SH-SY5Y (cell line): Measurements from ENCODE around the gene XBP1.

Experiments used
- GATA2 ChIP-seq: IDR thresholded peaks from 2 replicates; pipeline ENCODE4 v1.6.1; 2011; ENCODE audit warnings: mild to moderate bottlenecking, low read depth, low read length
- GATA3 ChIP-seq: IDR thresholded peaks from 2 replicates; pipeline ENCODE4 v1.6.1; 2011; ENCODE audit warnings: low read depth, mild to moderate bottlenecking, low read length, moderate library complexity

Gene XBP1

DNA sequence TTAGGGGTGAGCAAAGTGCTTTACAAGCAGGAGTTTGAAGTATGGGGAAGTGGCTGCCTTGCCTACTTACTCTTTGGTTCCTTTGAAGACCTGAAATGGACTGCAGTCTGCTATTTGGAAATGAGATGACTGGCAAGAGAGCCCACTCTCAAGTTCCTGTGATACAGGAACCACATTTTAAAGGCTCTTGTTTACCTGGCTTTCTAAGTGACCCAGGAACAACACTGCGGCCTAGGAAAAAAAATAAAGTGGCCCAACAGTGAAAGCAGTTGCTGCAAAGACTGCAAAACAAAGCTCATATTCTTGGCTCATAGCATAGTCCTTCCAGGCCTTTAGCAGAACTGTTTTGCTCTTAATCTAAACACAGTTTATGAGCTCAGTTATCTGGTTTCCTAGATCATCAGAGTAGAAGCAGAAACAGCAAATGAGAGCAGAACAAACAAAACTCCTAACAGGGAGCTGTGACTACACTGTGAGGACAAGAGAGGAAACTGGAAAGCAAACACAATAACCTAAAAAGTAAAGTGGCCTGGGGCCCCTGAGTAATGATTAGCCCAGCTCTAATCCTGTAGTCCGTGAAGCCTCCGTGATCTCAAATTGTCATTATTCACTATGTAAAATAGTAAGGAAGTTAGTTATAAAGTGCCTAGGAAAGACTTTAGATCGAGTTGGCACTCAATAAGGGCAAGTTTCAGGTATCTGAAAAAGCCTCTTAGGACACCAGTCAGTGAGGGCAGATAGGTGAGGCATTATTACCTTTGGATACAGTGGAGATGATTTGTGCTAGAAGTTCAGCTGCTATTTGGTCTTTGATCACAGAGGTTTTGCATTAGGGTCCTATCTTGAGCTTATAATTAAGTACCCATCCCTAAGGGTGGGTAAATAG lies 16.3 kb downstream of the XBP1 start:
- TF ChIP-seq GATA3 (no peak), GATA2 (no peak)

DNA sequence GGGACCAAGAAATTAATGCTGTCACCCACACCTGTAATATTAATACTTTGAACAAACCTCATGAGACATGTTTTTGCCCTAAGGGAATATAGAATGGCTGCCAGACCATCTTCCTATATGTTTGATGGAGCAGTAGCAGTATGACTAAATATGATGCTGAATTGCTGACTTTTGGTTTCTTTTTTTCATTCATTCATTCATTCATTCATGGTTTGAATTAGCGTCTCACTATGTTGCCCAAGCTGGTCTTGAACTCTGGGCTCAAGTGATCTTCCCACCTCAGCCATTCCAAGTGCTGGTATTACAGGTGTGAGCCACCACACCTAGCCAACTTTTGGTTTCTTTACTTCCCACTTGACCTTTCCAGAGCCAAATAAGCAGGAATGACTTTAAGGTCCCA lies 20.1 kb downstream of the XBP1 start:
- TF ChIP-seq GATA3 = no peak

DNA sequence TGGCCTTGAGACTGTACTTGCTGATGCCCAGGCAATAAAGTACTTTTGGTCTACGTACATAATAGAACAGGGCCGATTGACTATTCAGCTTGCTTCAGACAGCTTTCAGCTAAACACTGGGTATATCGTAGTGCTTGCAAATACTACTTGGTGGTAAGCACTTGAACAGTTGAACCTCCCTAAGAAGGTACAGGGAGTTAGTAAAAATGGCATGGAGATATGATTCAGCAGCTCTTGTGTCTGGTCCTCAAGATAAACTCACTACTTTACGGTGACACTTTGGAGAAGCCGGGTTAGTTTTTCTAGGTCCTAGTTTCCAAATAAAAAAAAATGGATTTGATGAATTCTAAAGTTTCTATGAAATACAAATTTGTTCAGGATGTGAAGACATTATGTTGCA lies 20.5 kb downstream of the XBP1 start:
- TF ChIP-seq GATA2 (no peak), GATA3 (no peak)

DNA sequence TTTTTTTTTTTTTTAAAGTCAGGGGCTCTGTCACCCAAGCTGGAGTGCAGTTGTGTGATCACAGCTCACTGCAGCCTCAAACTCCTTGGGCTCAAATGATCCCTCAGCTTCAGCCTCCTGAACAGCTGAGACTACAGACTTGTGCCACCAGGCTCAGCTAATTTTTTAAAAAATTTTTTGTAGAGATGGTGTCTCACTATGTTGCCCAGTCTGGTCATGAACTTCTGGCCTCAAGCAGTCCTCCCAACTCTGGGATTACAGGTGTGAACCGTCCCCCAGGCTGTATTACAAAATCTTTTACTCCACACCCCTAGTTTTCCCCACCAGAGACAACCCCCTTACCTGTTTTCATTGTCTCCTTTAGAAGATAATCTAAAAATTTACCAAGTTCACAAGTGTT lies 26.0 kb downstream of the XBP1 start:
- no peak for TF ChIP-seq GATA2
- TF ChIP-seq GATA3 = no peak

DNA sequence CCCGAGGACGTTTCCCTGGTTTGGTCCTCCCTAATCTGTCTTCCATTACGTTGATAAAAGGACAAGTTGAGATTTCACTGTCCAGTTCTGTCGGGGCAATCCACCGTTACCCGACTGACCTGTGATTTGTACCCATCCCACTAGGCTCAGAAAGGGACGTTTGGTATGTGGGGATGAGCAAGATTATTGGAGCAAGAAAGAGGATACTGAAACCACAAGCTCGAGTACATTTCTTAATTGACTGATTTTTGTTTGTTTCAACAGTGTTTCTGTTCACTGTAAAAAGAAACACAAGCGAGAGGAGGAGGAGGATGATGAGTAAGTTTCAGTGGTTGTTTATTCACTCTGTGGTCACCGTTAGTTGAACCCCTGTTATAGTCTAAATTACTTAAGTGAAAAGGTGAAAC lies 26.9 kb downstream of the XBP1 start:
- TF ChIP-seq GATA2 = no peak

- TF ChIP-seq GATA3 (no peak), GATA2 (no peak)
Observed at GRCh38 chr22:28772633-28773460, 27.5 kb downstream of the XBP1 start, which contains the start of gene CCDC117. TSS of gene CCDC117 (plus strand) at chr22:28772695. CDS start at chr22:28772850, 155 bp downstream.

DNA sequence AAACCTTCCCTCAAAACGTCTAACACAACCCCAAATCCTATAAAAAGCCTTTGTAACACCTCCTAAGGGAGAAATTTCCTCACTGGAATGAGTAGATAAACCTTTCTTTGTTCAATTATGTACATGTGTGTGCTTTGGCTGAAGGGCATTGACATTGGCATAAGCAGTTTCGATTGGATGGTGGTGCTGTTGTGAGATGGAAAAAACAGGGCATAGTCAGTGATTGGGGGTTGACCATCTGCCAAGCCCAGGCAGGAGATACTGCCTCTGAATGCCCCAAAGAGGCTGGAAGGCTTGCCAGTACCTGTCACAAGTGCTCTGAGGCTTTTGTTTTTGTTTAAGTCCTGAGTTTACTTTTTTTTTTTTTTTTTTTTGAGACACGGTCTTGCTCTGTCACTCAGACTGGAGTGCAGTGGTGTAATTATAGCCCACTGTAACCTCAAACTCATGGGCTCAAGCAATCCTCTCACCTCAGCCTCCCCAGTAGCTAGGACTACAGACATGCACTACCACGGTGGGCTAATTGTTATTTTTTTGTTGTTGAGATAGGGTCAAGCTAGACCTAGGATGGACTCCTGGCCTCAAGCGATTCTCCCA lies 29.1 kb downstream of the XBP1 start:
- TF ChIP-seq GATA2 (no peak), GATA3 (no peak)

DNA sequence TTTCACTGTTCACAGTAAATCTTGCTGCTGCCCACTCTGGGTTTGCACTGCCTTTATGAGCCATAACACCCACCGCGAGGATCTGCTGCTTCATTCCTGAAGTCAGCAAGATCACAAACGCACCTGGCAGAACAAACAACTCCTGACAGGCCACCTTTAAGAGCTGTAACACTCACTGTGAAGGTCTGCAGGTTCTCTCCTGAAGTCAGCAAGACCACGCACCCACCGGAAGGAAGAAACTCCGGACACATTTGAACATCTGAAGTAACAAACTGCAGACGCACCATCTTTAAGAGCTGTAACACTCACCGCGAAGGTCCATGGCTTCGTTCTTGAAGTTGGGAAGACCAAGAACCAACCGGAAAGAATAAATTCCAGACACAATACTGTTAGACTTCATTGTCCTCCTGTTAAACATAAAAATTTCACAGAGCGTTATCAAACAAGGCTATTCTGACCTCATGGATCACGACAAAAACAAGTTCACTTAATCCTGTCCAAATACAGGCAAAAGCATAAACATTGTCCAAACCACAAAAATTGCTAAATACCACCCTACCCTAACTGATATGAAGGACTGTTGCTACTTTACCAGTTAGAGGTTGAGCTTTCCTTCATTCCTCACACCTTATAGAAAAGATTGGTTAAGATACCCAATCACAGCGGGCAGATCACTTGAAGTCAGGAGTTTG lies 30.8 kb downstream of the XBP1 start:
- no peak for TF ChIP-seq GATA3
- TF ChIP-seq GATA2 = no peak

- no peak for TF ChIP-seq GATA2
- TF ChIP-seq GATA3 = no peak
Observed at GRCh38 chr22:28768701-28769393, 31.5 kb downstream of the XBP1 start.

DNA sequence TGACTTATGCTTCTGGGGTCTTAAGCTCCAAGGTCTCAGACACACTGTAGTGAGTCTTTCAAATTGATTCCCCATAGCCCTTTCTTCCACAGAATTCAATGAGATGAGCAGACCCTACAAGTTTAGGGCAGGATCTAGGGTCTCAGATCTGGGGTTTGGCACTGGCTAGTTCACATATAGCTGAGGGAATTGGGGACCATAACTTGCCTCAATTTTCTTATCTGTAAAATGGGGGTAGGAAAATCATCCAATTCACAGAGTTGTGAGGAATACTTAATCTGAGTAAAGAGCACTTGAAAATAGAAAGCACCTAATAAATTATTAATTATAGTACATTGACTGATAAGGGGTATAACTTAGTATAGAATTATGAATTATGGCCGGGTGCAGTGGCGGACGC lies 33.7 kb downstream of the XBP1 start:
- TF ChIP-seq GATA3 (no peak), GATA2 (no peak)

DNA sequence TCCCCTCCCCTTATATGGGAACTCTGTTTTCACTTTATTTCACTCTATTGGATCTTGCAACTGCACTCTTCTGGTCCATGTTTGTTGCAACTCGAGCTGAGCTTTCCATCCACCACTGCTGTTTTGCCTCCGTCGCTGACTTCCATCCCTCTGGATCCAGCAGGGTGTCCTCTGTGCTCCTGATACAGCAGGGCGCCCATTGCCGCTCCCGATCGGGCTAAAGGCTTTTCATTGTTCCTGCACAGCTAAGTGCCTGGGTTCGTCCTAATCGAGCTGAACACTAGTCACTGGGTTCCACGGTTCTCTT lies 39.0 kb downstream of the XBP1 start:
- TF ChIP-seq GATA3 = no peak
- no peak for TF ChIP-seq GATA2

DNA sequence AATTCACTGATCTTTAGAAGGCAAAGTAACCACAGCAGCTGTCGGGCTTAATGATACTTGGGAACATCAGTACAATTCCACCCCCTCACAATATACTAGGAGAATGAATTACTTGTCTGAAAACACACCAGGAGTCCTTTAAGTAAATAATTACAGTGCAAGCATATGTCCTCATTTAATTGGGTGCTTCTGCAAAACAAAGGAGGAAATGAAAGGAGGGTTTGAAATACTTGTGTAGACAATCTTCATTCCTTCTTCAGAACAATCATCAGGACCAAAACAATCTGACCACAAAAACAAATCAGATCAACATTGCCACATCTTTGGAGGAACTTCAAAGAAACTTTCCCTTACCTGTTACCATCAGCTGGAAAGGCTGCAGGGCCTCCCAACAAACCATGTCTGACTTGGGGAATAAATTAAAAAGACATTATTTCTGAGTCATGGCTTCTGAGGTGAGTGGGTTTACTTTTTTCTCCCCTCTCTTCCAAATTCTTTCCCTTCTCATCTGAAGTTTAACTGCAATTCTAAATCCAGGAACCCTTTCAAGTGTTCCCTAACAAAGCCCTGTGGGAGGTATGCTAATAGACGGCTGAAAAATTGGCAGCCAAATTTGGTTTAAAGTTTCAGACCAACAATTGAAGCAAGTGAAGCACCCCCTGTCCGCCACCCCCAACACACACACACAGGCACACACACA lies 40.4 kb downstream of the XBP1 start:
- TF ChIP-seq GATA2 (no peak), GATA3 (no peak)

DNA sequence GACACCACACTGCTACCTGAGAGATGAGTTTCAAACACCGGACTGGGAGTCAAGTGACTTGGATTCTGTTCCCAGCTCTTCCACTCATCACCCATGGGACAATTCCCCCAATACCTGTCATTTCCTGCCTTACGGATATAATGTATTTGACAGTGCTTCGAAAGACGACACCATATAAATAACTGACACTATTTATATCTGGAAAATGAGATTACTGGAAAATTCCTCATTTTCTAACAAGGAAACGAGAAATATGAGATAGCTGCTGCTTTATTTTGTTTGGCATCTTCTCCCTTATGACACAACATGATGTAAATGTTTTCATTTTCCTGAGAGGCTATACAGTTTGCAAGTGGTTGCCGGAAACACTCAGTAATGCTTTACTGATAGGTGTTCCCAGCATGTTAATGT lies 49.9 kb downstream of the XBP1 start:
- TF ChIP-seq GATA3 = no peak
- no peak for TF ChIP-seq GATA2
